Keratinocyte (primary cell): ENCODE measurements around the gene TPD52L1.

Experiments used
- EZH2 ChIP-seq: IDR thresholded peaks from one replicate; pipeline ENCODE4 v1.6.1; 2012; ENCODE audit warnings: inconsistent platforms, mild to moderate bottlenecking, low read length, moderate library complexity
- TF ChIP-seq, protein P1 (sequence below), 3 experiments: IDR thresholded peaks in 1 of 3; conservative IDR thresholded peaks in 1 of 3; optimal IDR thresholded peaks in 1 of 3; 2 replicates in 2 of 3; 3 replicates in 1 of 3; pipeline versions ENCODE3 to v1.5.1; 2011; ENCODE audit warnings: low read length in 3 of 3, mild to moderate bottlenecking in 3 of 3, moderate library complexity in 2 of 3, control low read depth in 1 of 3, inconsistent platforms in 1 of 3; ENCODE audit not compliant: insufficient read depth in 2 of 3; ENCODE audit errors: extremely low read depth in 1 of 3

DNA sequence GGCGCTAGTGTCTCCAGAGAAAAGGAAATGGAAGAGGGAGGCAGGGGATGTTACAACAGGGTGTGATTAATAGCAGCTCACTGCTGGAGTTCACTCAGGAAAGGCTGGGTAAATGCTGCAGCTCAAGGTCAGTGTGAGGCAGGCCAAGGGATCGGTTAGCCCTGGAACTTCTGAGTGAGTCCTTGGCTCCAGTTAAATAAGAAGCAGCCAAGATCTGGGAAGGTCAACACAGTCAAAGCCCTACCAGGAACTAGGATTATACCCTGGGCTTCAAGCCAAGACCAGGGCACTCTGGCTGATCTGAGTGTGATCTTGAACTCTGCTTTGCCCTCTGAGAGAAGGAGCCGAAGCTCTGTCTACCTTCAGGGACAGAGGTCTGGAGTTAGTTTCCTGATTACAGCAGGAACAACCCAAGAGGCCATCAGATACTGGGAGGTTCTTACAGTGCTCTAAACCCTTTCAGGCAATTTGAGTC, 44.3 kb downstream of the TPD52L1 start:
- TF ChIP-seq, protein P1, sequence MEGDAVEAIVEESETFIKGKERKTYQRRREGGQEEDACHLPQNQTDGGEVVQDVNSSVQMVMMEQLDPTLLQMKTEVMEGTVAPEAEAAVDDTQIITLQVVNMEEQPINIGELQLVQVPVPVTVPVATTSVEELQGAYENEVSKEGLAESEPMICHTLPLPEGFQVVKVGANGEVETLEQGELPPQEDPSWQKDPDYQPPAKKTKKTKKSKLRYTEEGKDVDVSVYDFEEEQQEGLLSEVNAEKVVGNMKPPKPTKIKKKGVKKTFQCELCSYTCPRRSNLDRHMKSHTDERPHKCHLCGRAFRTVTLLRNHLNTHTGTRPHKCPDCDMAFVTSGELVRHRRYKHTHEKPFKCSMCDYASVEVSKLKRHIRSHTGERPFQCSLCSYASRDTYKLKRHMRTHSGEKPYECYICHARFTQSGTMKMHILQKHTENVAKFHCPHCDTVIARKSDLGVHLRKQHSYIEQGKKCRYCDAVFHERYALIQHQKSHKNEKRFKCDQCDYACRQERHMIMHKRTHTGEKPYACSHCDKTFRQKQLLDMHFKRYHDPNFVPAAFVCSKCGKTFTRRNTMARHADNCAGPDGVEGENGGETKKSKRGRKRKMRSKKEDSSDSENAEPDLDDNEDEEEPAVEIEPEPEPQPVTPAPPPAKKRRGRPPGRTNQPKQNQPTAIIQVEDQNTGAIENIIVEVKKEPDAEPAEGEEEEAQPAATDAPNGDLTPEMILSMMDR (optimal IDR thresholded peaks at IDR 0.05 in 1 of 3, IDR thresholded peaks at IDR 0.05 in 1 of 3, conservative IDR thresholded peaks at IDR 0.05 in 1 of 3; ENCODE audit: extremely low read depth in 1 of 3, insufficient read depth in 2 of 3, low read length in 3 of 3), result no peak
- no peak for TF ChIP-seq EZH2
